ENCODE results near the gene RASA3.
"Not testable (repeated sequence)": the region's sequence is repeated elsewhere in the genome, so short reads cannot be mapped to it uniquely, and the experiment has no call there.

Gene RASA3

GRCh38 chr13:114142137-114142550 lies 9.7 kb upstream of the RASA3 start:
- DNase-seq = no peak

GRCh38 chr13:114141261-114141996 lies 9.0 kb upstream of the RASA3 start:
- no peak for DNase-seq

- DNase-seq = no peak
Observed at GRCh38 chr13:114140906-114141250, 8.5 kb upstream of the RASA3 start.

GRCh38 chr13:114140131-114140905 lies 7.9 kb upstream of the RASA3 start:
- DNase-seq = no peak

- DNase-seq = no peak
Observed at GRCh38 chr13:114136576-114136975, 4.2 kb upstream of the RASA3 start.

- DNase-seq = no peak
Observed at GRCh38 chr13:114135731-114136171, 3.3 kb upstream of the RASA3 start.

- no peak for DNase-seq
Observed at GRCh38 chr13:114134944-114135610, 2.7 kb upstream of the RASA3 start.

- no peak for DNase-seq
Observed at GRCh38 chr13:114134111-114134943, 1.9 kb upstream of the RASA3 start.

- not testable (repeated sequence) for DNase-seq
Observed at GRCh38 chr13:114133552-114133951, 1.1 kb upstream of the RASA3 start.

- DNase-seq = not testable (repeated sequence)
Observed at GRCh38 chr13:114133126-114133525, 703 bp upstream of the RASA3 start.

GRCh38 chr13:114131583-114132418 lies 622 bp downstream of the RASA3 start:
- no peak for DNase-seq

GRCh38 chr13:114130837-114131582 lies 1.4 kb downstream of the RASA3 start:
- peak; percentile 27 for DNase-seq

GRCh38 chr13:114130131-114130836 lies 2.1 kb downstream of the RASA3 start:
- DNase-seq = no peak

GRCh38 chr13:114129649-114130062 lies 2.8 kb downstream of the RASA3 start:
- DNase-seq = no peak

- DNase-seq = no peak
Observed at GRCh38 chr13:114128624-114129522, 3.5 kb downstream of the RASA3 start.

GRCh38 chr13:114128348-114128623 lies 4.1 kb downstream of the RASA3 start:
- no peak for DNase-seq

GRCh38 chr13:114127473-114128347 lies 4.7 kb downstream of the RASA3 start:
- no peak for DNase-seq

- DNase-seq = no peak
Observed at GRCh38 chr13:114126789-114127472, 5.5 kb downstream of the RASA3 start.

Data from NCI-H748 treated with DMSO at 0.1 percent for 48 hours (cell line).